SK-N-MC (cell line): ENCODE data around the gene CHRNB1.
"Not testable (repeated sequence)": the region's sequence is repeated elsewhere in the genome, so short reads cannot be mapped to it uniquely, and the experiment has no call there.

Experiments
- DNase-seq: peaks from one replicate; pipeline ENCODE4 v3.0.0-alpha.2; 2011; ENCODE audit warnings: low read depth, low spot score
- H3K27ac ChIP-seq: fragments of 200-600 bp; sonication (generic); 2 replicates; pipeline ENCODE4 v1.5.1; 2016; ENCODE audit warnings: mixed run types
- H3K36me3 ChIP-seq: fragments of 200-600 bp; sonication (generic); 2 replicates; pipeline ENCODE4 v1.6.1; 2017; ENCODE audit warnings: antibody characterized with exemption, low read length, mixed read lengths; ENCODE audit not compliant: insufficient read depth
- H3K4me3 ChIP-seq: fragments of 200-600 bp; sonication (generic); 2 replicates; pipeline ENCODE4 v1.5.1; 2016
- H3K9ac ChIP-seq: fragments of 200-600 bp; sonication (generic); 2 replicates; pipeline ENCODE4 v1.8.0; 2017; ENCODE audit warnings: mixed run types, mixed read lengths; ENCODE audit not compliant: insufficient read length
- H3K9me3 ChIP-seq: fragments of 200-600 bp; sonication (generic); 2 replicates; pipeline ENCODE4 v1.6.1; 2017; ENCODE audit warnings: low read depth, mild to moderate bottlenecking, antibody characterized with exemption, low read length, moderate library complexity, mixed read lengths
- EZH2 ChIP-seq: fragments of 200-600 bp; sonication (generic); IDR thresholded peaks from one replicate; pipeline ENCODE4 v1.6.1; 2017; ENCODE audit warnings: antibody characterized with exemption
- FOXP2 ChIP-seq: optimal IDR thresholded peaks from 2 replicates; pipeline ENCODE3; 2011; ENCODE audit warnings: mild to moderate bottlenecking, moderate library complexity; ENCODE audit not compliant: insufficient read depth; ENCODE audit errors: extremely low read length, control extremely low read depth
- POLR2AphosphoS5 ChIP-seq: IDR thresholded peaks from 2 replicates; pipeline ENCODE4 v1.6.1; 2012; ENCODE audit warnings: mild to moderate bottlenecking, low read depth, low read length, borderline replicate concordance

CHRNB1 gene

DNA sequence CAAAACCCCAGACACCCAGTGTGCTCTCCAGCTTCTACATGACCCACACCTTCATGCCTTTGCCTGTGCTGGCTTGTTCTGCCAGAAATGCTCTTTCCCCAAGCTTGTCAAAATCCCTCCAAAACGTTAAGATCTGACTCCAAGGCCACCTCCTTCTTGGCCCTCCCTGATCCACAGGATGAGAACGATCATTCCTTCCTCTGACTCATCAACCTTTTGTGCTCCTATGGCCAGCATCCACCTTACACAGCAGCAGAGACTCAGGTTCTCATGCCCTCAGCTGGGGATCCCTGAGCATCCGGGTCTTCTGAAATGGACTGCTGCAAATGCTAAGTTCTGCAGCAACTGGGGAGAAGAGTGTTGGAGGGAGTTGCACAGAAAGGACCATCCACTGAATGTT is 31.6 kb downstream of the CHRNB1 start:
- peak overlapping the region; percentile 57 for H3K27ac ChIP-seq
- no peaks in the 10 kb centered on the region for H3K36me3 ChIP-seq
- no peak for TF ChIP-seq FOXP2
- no peak for DNase-seq
- H3K4me3 ChIP-seq = no peak overlapping the region
- H3K9ac ChIP-seq = peak overlapping the region; percentile 37
- no peaks in the 10 kb centered on the region for H3K9me3 ChIP-seq

DNA sequence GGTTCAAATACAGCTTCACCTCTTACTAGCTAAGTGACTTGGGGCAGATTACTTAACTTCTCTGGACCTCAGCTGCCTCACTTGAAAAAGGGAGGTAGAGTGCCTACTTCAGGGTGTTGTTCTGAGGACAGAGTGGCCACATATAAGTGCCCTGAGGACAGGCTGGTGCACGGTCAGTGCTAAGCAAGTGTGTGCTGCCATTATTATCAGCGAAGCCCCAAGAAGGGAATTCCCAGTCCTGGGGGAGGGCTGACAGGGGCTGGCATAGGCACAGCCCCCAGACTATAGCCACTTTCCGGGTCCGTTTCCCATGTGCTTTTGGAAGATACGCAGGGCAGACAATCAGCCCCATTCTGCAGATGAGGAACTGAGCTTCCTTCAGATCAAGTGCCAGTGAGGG is 32.1 kb downstream of the CHRNB1 start:
- Histone ChIP-seq H3K36me3 (no peaks in the 10 kb centered on the region), H3K27ac (peak overlapping the region; percentile 57; the same call in 1 of the 2 replicates), H3K4me3 (peak overlapping the region; percentile 93; the same call in 1 of the 2 replicates), H3K9ac (peak overlapping the region; percentile 37), H3K9me3 (no peaks in the 10 kb centered on the region)
- no peak for DNase-seq
- TF ChIP-seq FOXP2 (no peak), EZH2 (no peak), POLR2AphosphoS5 (no peak)

DNA sequence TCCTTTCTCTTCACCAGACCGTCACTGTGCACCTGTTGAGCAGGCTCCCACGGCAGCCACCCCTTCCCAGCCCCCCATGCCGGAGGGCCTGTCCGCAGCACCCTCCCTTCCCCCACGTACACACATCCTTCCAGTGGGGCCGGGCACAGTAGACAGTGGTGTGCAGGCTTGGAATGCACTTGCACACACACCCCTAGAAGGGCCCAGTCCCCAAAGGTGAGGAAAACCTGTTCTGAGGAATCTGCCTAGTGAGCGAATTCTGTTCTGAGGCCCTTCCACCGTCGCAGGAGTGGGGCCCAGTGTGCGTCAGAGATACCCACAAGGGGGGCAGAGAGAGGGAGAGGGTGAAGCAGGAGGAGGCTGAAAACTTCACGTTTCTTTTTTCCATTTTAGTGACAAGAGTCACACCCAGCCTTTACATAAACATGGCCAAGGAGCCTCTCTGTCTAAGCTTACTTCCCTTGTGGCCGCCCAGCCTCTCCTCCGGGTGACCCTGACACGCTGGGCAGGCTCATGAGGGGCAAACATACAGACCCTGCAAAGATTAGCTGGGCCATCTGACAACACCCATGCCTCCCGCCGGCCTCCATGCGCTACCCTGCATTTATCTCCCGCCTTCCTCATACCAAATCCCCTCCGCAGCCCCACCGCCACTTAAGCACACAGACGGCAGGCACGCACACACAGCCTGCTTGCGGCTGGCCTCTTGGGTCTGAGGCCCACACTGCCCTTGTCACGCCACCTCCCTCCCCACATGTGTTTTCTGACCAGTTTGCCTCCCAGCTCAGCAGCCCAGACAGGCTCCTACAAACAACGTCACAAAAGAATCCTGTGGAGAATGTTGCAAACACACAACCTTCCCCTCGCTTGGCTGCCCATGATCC is 32.8 kb downstream of the CHRNB1 start:
- TF ChIP-seq EZH2 (no peak), FOXP2 (no peak), POLR2AphosphoS5 (no peak)
- DNase-seq = no peak
- Histone ChIP-seq H3K9me3 (no peaks in the 10 kb centered on the region), H3K27ac (no peak overlapping the region), H3K4me3 (peak overlapping the region; percentile 93), H3K36me3 (no peaks in the 10 kb centered on the region), H3K9ac (no peak overlapping the region)

DNA sequence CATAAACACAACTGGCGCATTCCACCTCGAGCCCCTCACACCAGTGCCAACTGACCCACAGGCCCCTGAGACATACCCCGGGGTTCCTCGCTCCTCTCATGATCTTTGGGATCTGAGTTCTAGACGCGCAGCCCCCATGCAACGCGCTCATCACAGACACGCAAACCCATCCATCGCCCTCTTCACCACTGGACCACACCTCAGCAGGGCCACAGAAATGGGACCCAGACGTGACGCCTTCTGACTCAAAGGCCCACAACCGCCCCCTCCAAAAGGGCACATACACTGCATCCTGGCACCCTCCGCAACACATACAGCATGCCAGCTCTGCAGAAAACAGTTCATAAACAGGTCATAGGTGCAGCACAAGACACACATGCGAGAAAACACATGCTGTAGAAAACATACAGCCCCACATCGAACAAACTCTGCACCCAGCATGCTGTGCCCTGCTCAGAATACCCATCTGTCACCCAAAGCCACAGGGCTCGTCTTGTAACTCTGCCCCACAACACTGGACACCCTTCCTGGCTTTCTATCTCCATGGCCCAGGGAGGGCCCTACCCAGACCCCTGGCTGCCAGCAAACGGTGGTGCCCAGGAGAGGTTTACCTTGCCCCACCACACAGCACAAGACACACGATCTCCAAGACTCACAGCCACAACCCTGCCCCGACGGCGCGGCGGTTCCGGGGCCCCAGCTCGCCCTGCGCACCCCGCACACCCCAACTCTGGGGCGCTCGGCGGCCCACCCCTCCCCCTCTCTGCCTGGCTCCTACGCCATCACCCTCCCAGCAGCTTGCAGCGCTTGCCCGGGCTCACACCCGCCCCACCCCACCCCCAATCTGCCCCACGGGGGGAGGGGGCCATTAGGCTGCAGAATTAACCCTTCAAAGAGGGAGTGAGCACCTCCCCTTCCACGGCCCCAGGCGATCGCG is 33.7 kb downstream of the CHRNB1 start:
- no peaks in the 10 kb centered on the region for H3K36me3 ChIP-seq
- no peak for DNase-seq
- no peaks in the 10 kb centered on the region for H3K9me3 ChIP-seq
- TF ChIP-seq EZH2 (no peak), POLR2AphosphoS5 (0 out of 2 replicates have a peak, but pooled peaks have one; percentile 32)
- H3K4me3 ChIP-seq = peak overlapping the region; percentile 93
- H3K27ac ChIP-seq = peak overlapping the region; percentile 79
- H3K9ac ChIP-seq = peak overlapping the region; percentile 87

DNA sequence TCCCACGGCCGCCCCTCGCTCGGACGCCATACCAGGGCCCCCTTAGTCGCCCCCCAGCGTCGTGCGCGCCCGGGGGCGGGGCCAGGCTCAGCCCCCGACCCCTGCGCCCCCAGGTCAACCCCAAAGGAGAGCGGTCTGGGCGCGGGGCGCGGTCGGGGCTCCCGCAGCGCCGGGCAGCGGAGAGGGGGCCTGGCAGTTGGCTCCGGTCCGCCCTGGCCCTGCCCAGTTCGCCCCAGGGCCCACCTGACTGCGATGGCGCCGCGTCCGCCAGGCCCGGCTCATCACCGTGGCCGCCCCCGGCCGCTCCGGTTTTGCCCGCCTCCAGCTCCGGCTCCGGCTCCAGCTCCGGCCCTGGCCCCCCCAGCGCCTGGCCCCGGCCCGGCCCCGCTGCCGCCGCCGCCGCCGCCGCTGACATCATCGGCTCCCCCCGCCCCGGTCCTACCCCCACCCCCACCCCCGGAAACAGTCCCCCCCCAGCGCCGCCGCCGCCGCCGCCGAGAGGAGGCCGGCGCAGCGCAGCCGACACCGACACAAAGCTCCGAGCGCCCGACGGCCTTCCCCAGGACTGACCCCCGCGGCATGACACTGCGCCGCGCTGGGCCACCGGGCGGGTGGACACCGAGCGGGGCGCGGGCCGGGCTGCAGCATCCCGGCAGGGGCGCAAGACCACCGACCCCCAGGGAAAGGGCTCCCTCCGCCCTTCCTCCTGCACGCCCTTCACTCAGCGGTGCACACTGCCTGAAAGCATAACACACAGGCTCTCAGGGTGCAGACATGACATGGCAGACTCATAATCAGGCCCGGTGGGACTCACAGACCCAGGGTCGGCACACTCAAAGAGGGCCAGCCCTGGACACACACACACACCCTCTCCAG is 34.6 kb downstream of the CHRNB1 start, which contains the start of gene ZBTB4:
TSS of gene ZBTB4 (minus strand) at position 419 of the 876 bp plus-strand sequence. CDS start 12,830 bp downstream, outside the sequence.
- H3K36me3 ChIP-seq = no peaks in the 10 kb centered on the region
- H3K9ac ChIP-seq = peak within 1 kb of the TSS; percentile 87
- H3K27ac ChIP-seq = peak within 1 kb of the TSS; percentile 79
- H3K9me3 ChIP-seq = no peaks in the 10 kb centered on the region
- TF ChIP-seq EZH2 = no peak
- no peak; the same call in 1 of the 2 replicates for TF ChIP-seq POLR2AphosphoS5
- TF ChIP-seq FOXP2 = no peak
- no peak for DNase-seq
- H3K4me3 ChIP-seq = peak within 1 kb of the TSS; percentile 93

DNA sequence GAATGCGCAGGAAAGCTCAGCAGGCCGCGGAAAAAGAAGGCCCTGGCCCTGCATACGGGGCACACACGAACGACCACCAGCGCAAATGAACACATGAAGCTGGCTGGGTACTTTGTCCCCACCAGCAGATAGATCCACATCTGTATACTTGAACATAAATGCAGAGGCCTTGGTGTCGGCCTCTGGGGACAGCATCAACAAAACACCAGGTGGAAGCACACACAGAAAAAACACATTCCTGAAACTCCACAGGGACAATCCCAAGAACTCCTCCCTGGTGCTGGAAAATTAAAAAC is 35.2 kb downstream of the CHRNB1 start:
- Histone ChIP-seq H3K36me3 (no peaks in the 10 kb centered on the region), H3K27ac (peak overlapping the region; percentile 77), H3K4me3 (peak overlapping the region; percentile 93), H3K9me3 (no peaks in the 10 kb centered on the region), H3K9ac (peak overlapping the region; percentile 86)
- TF ChIP-seq FOXP2 (no peak), EZH2 (no peak), POLR2AphosphoS5 (no peak)
- no peak for DNase-seq

DNA sequence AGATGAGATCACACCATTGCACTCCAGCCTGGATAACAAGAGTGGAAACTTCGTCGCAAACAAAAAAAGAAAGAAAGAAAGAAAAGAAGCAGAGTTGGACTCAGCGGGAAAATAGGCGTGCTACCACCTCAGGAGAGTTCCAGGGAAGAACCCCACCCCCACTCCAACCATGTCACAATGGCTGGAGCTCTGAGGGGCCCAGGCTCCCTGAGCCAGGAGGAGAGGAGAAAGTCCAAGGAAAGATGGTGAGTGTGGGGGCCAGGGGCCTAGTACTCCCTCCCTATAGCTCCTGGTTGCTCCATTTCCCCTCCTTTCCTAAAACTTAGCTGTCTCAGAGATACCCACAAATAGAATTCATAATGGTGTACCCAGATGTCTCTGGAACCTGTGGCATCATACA is 36.4 kb downstream of the CHRNB1 start, which contains the start of gene SLC35G6:
TSS of gene SLC35G6 (plus strand) at position 172 of the 400 bp plus-strand sequence. CDS start at position 243, 71 bp downstream.
- H3K9me3 ChIP-seq, H3K9ac ChIP-seq, DNase-seq, H3K36me3 ChIP-seq: not testable (repeated sequence)
- H3K4me3 ChIP-seq = peak within 1 kb of the TSS; percentile 93
- peak within 1 kb of the TSS; percentile 77 for H3K27ac ChIP-seq

DNA sequence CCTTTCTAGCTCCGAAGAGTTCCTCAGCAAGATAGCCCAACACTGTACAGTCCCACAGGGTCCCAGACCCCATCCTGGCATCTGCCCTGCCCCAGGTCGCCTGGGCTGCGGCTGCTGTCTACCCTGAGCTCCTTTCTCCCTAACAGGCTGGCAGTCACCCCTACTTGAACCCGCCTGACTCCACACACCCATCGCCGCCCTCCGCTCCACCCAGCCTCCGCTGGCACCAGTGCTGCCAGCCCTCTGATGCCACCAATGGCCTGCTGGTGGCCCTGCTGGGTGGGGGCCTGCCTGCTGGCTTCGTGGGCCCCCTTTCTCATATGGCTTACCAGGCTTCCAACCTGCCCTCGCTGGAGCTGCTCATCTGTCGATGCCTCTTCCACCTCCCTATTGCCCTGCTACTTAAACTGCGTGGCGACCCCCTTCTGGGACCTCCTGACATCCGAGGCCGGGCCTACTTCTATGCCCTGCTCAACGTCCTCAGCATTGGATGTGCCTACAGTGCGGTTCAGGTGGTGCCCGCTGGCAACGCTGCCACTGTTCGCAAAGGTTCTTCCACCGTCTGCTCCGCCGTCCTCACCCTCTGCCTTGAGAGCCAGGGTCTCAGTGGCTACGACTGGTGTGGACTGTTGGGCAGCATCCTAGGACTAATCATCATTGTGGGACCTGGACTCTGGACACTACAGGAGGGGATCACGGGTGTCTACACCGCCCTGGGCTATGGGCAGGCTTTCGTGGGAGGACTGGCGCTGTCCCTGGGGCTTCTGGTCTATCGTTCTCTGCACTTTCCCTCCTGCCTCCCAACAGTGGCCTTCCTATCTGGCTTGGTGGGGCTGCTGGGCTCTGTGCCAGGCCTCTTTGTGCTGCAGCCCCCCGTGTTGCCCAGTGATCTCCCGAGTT is 37.2 kb downstream of the CHRNB1 start:
- not testable (repeated sequence) for H3K9ac ChIP-seq, H3K9me3 ChIP-seq, DNase-seq, H3K4me3 ChIP-seq, H3K36me3 ChIP-seq
- H3K27ac ChIP-seq = peak overlapping the region; percentile 57

DNA sequence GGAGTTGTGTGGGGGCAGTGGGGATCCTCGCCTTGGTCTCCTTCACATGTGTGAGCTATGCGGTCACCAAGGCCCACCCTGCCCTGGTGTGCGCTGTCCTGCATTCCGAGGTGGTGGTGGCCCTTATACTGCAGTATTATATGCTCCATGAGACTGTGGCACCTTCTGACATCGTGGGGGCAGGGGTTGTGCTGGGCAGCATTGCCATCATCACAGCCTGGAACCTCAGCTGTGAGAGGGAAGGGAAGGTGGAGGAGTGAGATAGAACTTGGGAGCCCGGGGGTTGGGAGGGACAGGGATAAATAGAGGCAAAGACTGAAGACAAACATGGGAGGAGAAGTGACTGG is 37.9 kb downstream of the CHRNB1 start:
- not testable (repeated sequence) for DNase-seq, H3K9me3 ChIP-seq
- H3K36me3 ChIP-seq = peaks cover 11% of the 10 kb centered on the region
- H3K9ac ChIP-seq = peak overlapping the region; percentile 100
- H3K27ac ChIP-seq = peak overlapping the region; percentile 99
- H3K4me3 ChIP-seq = peak overlapping the region; percentile 100
